ENCODE results near the gene PEX11B.

GRCh38 chr1:145957443-145958319 lies 39.2 kb upstream of the PEX11B start, which contains the start of gene LIX1L:
- TF ChIP-seq ZNF274 (IDR thresholded peaks at IDR 0.05; ENCODE audit: low read depth, low read length) = no peak
- no peak for TF ChIP-seq SUZ12 (IDR thresholded peaks at IDR 0.05; ENCODE audit: extremely low read depth, insufficient read depth, insufficient read length)
- TF ChIP-seq YY1 (IDR thresholded peaks at IDR 0.05; ENCODE audit: insufficient read depth, insufficient read length) = no peak

All from NT2/D1 (cell line).